Naive thymus-derived CD4-positive, alpha-beta T cell (primary cell): Measurements from ENCODE around the gene USP19. TPM values are rescaled to one million over a fixed set of nuclear protein-coding genes. Genes with fewer than 3 reads are reported as not detected.

Experiments
- ATAC-seq: fragments of 150-1000 bp; cut with Tn5 transposase; 2 replicates; pipeline ENCODE4 v1.10.0; 2021; ENCODE audit warnings: mild to moderate bottlenecking, moderate library complexity
- CTCF ChIA-PET: fragments of 350-600 bp; sonication (Branson Sonifier 250); formaldehyde crosslinking; loops from one replicate; lab custom pipeline; 2021; ENCODE audit warnings: antibody characterized with exemption; lab: Charles Lee
- POLR2A ChIA-PET: fragments of 350-600 bp; sonication (Branson Sonifier 250); formaldehyde crosslinking; loops from one replicate; lab custom pipeline; 2021; ENCODE audit warnings: antibody characterized with exemption, inconsistent platforms; lab: Charles Lee
- DNase-seq, 9 donors: peaks; one replicate each; pipeline versions ENCODE4 v3.0.0 to v3.0.0-alpha.2; 2020 to 2022; ENCODE audit warnings: mixed read lengths in 1 of 9
- H3K27ac ChIP-seq: one replicate; pipeline ENCODE4 v1.7.0; 2013; ENCODE audit warnings: mild to moderate bottlenecking, low read depth, low read length, moderate library complexity
- H3K27me3 ChIP-seq, 2 donors: one replicate each; pipeline ENCODE4 v1.7.0; 2013; ENCODE audit warnings: low read length in 2 of 2, mild to moderate bottlenecking in 2 of 2, moderate library complexity in 2 of 2; ENCODE audit not compliant: control insufficient read depth in 2 of 2, insufficient read depth in 2 of 2
- H3K36me3 ChIP-seq, 3 experiments: 1 replicate in 2 of 3; 2 replicates in 1 of 3; pipeline ENCODE4 v1.7.0; 2013; ENCODE audit warnings: low read length in 3 of 3, mild to moderate bottlenecking in 3 of 3, moderate library complexity in 1 of 3; ENCODE audit not compliant: insufficient read depth in 3 of 3, control insufficient read depth in 2 of 3
- H3K4me1 ChIP-seq, 2 donors: one replicate each; pipeline ENCODE4 v1.7.0; 2013; ENCODE audit warnings: low read length in 2 of 2, mild to moderate bottlenecking in 2 of 2, moderate library complexity in 1 of 2; ENCODE audit not compliant: control insufficient read depth in 2 of 2, insufficient read depth in 2 of 2
- H3K4me3 ChIP-seq: 2 replicates; pipeline ENCODE4 v1.7.0; 2013; ENCODE audit warnings: mild to moderate bottlenecking, low read length
- H3K9me3 ChIP-seq, 3 experiments: 1 replicate in 2 of 3; 2 replicates in 1 of 3; pipeline ENCODE4 v1.7.0; 2013; ENCODE audit warnings: low read length in 3 of 3; ENCODE audit not compliant: control insufficient read depth in 2 of 3
- H3K27ac Mint-ChIP-seq, 9 donors: one replicate each; pipeline ENCODE4 v1.8.0; 2020 to 2022; ENCODE audit warnings: mixed read lengths in 9 of 9, mild to moderate bottlenecking in 8 of 9, moderate library complexity in 5 of 9, inconsistent platforms in 2 of 9
- H3K27me3 Mint-ChIP-seq, 5 donors: one replicate each; pipeline ENCODE4 v1.8.0; 2021 to 2022; ENCODE audit warnings: mixed read lengths in 5 of 5, mild to moderate bottlenecking in 1 of 5
- H3K36me3 Mint-ChIP-seq, 5 donors: one replicate each; pipeline ENCODE4 v1.8.0; 2020 to 2022; ENCODE audit warnings: mixed read lengths in 5 of 5, mild to moderate bottlenecking in 3 of 5, inconsistent platforms in 1 of 5
- H3K4me1 Mint-ChIP-seq, 7 donors: one replicate each; pipeline ENCODE4 v1.8.0; 2020 to 2022; ENCODE audit warnings: mixed read lengths in 7 of 7, mild to moderate bottlenecking in 3 of 7, inconsistent platforms in 1 of 7
- H3K4me3 Mint-ChIP-seq, 10 donors: one replicate each; pipeline ENCODE4 v1.8.0; 2020 to 2022; ENCODE audit warnings: mild to moderate bottlenecking in 10 of 10, mixed read lengths in 10 of 10, moderate library complexity in 6 of 10, inconsistent platforms in 2 of 10
- H3K9me3 Mint-ChIP-seq, 11 donors: one replicate each; pipeline ENCODE4 v1.8.0; 2020 to 2022; ENCODE audit warnings: mixed read lengths in 11 of 11, mild to moderate bottlenecking in 4 of 11, inconsistent platforms in 1 of 11, moderate library complexity in 1 of 11
- intact Hi-C, 2 donors: fragments of 100-400 bp; cut with micrococcal nuclease; formaldehyde crosslinking; loops; one replicate each; pipeline ENCODE4 v1.15.1; 2023
- polyA plus RNA-seq, 2 donors: library from polyadenylated mRNA; unstranded; fragments of 300-500 nt; fragmentation: Illumina TruSeq; gene quantifications; one replicate each; pipeline ENCODE4 v1.2.3, GENCODE V29; 2021
- total RNA-seq, 6 experiments: library from RNA in 5 of 6; stranded (reverse) in 5 of 6; gene quantifications; 1 replicate in 5 of 6; 2 replicates in 1 of 6; pipeline ENCODE4 v1.2.3 and lab custom pipeline; 2021 to 2026

The USP19 gene
- total and polyA plus RNA-seq, 7 experiments from 2014 or later, result 29.9 to 106 (median 70.8) TPM

DNA sequence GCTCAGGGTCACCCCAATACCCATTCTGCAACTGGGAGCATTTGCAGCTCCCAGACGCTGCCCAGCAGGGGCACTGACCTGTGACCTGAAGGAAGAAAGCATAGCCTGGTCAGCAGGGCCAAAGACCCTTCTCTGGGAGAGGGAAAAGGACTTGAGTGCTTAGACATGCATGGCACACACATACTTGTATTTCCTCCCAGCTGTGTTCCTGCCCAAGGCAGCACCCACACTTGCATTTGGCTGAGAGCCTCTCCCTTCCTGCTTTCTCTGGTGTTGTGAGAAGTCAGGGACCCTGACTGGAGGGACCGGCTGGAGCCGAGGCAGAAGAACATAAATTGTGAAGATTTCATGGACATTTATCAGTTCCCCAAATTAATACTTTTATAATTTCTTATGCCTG, 19.5 kb upstream of the USP19 start:
- Histone ChIP-seq H3K36me3 (no peaks in the 10 kb centered on the region), H3K27me3 (no peaks in the 10 kb centered on the region), H3K27ac (no peak overlapping the region), H3K4me1 (no peaks in the 10 kb centered on the region), H3K9me3 (no peaks in the 10 kb centered on the region), H3K4me3 (no peak overlapping the region)
- no peak overlapping the region for H3K4me3 Mint-ChIP-seq
- POLR2A ChIA-PET, result no interaction called here
- no peak for DNase-seq
- H3K4me1 Mint-ChIP-seq, result peaks cover 0 to 13% (median 0%) of the 10 kb centered on the region in 7 donors
- ATAC-seq, result no peak
- H3K27me3 Mint-ChIP-seq, result peaks cover 0 to 8% (median 2%) of the 10 kb centered on the region in 5 donors
- H3K36me3 Mint-ChIP-seq, result peaks cover 0 to 5% (median 0%) of the 10 kb centered on the region in 5 donors
- H3K27ac Mint-ChIP-seq, result no peak overlapping the region
- CTCF ChIA-PET, result no interaction called here
- intact Hi-C loops, result no loop called here
- peaks cover 0 to 9% (median 0%) of the 10 kb centered on the region in 11 donors for H3K9me3 Mint-ChIP-seq

DNA sequence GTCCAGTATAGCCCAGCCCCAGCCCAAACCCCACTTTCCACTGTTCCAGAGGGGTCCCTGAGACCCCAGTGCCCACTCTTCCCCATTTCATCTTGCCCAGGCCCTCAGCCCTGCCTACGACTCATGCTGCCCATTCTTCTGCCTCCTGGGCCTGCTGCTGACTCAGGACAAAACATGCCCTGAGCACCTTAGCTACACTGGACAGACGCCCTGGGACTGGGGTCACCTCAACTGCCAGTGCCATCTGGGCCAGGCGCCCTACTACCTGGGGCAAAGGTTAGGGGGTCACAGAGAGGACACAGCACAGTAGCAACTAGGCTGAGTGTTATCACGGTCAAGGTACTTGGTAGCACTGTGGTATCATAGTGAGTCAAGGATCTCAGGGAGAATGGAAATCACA, 14.9 kb upstream of the USP19 start:
- H3K9me3 Mint-ChIP-seq, result peaks cover 0 to 2% (median 0%) of the 10 kb centered on the region in 11 donors
- H3K27ac ChIP-seq, result no peak overlapping the region
- no peaks in the 10 kb centered on the region for H3K9me3 ChIP-seq
- H3K27me3 Mint-ChIP-seq, result peaks cover 16 to 22% (median 20%) of the 10 kb centered on the region in 5 donors
- ATAC-seq (no peak), DNase-seq (no peak)
- peaks cover 0 to 3% (median 0%) of the 10 kb centered on the region in 5 donors for H3K36me3 Mint-ChIP-seq
- H3K4me1 ChIP-seq, result no peaks in the 10 kb centered on the region
- no peak overlapping the region for H3K27ac Mint-ChIP-seq
- no peaks in the 10 kb centered on the region for H3K36me3 ChIP-seq
- H3K27me3 ChIP-seq, result no peaks in the 10 kb centered on the region
- CTCF ChIA-PET, result no interaction called here
- no peak overlapping the region for H3K4me3 Mint-ChIP-seq
- POLR2A ChIA-PET, result no interaction called here
- H3K4me3 ChIP-seq, result no peak overlapping the region
- intact Hi-C loops, result no loop called here
- peaks cover 0 to 11% (median 0%) of the 10 kb centered on the region in 7 donors for H3K4me1 Mint-ChIP-seq

DNA sequence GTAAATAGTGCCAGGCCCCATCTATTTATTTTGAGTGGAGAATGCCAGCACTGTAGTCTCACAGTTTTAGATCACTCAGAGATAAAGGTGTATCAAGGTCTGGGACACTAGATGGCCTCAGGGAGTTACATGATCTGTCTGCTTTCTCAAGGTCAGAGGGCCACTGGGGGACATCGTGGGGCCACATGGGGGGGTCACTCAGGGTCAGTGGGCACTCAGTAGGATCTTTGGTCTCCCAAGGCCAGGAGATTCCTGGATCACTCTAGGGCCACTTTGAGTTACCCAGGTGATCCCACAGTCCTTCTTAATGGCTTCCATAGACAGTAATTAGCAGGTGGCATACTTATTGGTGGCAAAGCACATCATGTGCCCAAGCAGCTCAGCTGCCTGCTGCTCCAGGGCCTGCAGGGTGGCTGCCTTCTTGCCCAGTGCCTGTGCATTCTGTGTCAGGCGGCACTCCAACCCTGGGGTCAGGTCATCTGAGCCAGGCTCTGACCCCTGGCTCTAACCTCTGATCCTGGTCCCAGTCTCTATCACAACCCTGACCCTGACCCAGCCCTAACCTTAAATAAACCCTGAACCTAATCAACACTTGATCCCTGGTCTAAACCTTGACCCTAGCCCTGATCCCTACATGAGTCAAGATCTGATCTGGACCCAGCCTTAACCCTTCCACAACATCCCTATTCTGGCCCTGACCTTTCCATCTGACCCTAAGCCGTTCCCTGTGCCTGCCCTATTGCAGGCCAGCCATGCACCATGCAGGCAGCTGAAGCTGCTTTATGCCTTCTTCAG, 14.0 kb upstream of the USP19 start:
- H3K9me3 Mint-ChIP-seq, result peaks cover 0 to 2% (median 0%) of the 10 kb centered on the region in 11 donors
- no peak for ATAC-seq
- Histone ChIP-seq H3K9me3 (no peaks in the 10 kb centered on the region), H3K27ac (no peak overlapping the region), H3K4me3 (no peak overlapping the region), H3K4me1 (no peaks in the 10 kb centered on the region), H3K27me3 (no peaks in the 10 kb centered on the region), H3K36me3 (no peaks in the 10 kb centered on the region)
- intact Hi-C loops, result no loop called here
- H3K36me3 Mint-ChIP-seq, result peaks cover 0 to 3% (median 0%) of the 10 kb centered on the region in 5 donors
- H3K27ac Mint-ChIP-seq, result no peak overlapping the region
- DNase-seq, result no peak
- no peak overlapping the region for H3K4me3 Mint-ChIP-seq
- H3K4me1 Mint-ChIP-seq, result peaks cover 0 to 11% (median 0%) of the 10 kb centered on the region in 7 donors
- ChIA-PET CTCF (no interaction called here), POLR2A (interaction anchor here (1.5 kb wide), 1 partner anchor 27 kb away, joined by 3 read pairs; no protein-coding TSS in a partner anchor)
- H3K27me3 Mint-ChIP-seq, result peaks cover 16 to 22% (median 20%) of the 10 kb centered on the region in 5 donors

GRCh38 chr3:49133226-49133951, 12.8 kb upstream of the USP19 start:
- Histone ChIP-seq H3K4me3 (no peak overlapping the region), H3K4me1 (no peaks in the 10 kb centered on the region), H3K9me3 (no peaks in the 10 kb centered on the region), H3K27ac (no peak overlapping the region), H3K36me3 (no peaks in the 10 kb centered on the region), H3K27me3 (no peaks in the 10 kb centered on the region)
- ATAC-seq (peak; percentile 24), DNase-seq (no peak)
- Mint-ChIP-seq H3K4me1 (peaks cover 0 to 11% (median 0%) of the 10 kb centered on the region in 7 donors), H3K36me3 (peaks cover 0 to 3% (median 0%) of the 10 kb centered on the region in 5 donors), H3K4me3 (peak overlapping the region in 5 of 10 donors; percentile 16 to 37 (median 21)), H3K27ac (no peak overlapping the region), H3K27me3 (peaks cover 16 to 22% (median 20%) of the 10 kb centered on the region in 5 donors), H3K9me3 (peaks cover 0 to 2% (median 0%) of the 10 kb centered on the region in 11 donors)
- intact Hi-C loops, result no loop called here
- CTCF ChIA-PET, result interaction anchor here (0.6 kb wide), 1 partner anchor 798 kb away, joined by 3 read pairs; no protein-coding TSS in a partner anchor
- POLR2A ChIA-PET, result interaction anchor here (1.5 kb wide), 1 partner anchor 26 kb away, joined by 3 read pairs; no protein-coding TSS in a partner anchor

DNA sequence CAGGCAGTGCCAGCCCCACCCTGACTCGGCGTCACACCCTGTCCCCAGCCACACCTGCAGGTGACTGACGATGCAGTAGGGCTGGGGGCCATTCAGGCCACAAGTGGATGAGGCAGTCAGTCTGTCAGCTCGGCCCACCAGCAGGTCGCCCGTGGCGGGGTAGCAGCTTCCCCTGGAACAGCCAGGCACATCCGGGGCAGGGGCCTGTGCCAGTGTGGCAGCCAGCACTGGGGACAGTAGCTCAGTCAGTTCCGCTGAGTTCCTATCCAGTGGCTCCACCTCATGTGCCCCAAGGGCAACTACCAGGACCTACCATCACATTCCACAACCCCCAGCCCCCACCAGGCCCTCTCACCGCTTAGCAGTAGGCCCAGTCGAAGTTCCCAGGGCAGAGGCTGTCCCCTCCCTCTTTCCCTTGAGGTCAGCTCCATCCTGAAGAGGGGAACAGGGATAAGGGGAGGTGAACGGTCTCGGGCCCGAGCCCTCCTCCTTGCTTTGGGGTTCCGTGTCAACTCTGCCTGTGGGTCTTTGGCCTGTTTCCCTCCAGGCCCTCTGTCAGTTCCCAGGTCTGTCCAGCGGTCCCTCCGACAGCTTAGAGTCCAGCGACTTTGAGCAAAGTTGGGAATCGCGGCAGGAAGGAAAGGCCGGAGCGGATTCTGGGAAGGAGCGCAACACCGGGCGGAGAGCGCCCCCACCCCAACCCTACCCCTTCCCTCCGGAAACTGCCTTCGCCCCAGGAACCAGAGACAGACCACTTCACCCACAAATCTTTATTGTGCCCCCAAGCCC, 12.0 kb upstream of the USP19 start, which contains the start of gene LAMB2:
Gene LAMB2 (minus strand): TSS at position 614 of the 789 bp plus-strand sequence. CDS start 183 bp downstream, at position 431.
- H3K27me3 ChIP-seq, result no peaks in the 10 kb centered on the region
- peak within 1 kb of the TSS in 5 of 10 donors; percentile 16 to 37 (median 21) for H3K4me3 Mint-ChIP-seq
- H3K4me1 Mint-ChIP-seq, result peaks cover 0 to 11% (median 0%) of the 10 kb centered on the region in 7 donors
- H3K36me3 Mint-ChIP-seq, result peaks cover 0 to 3% (median 0%) of the 10 kb centered on the region in 5 donors
- H3K27me3 Mint-ChIP-seq, result peaks cover 16 to 22% (median 20%) of the 10 kb centered on the region in 5 donors
- intact Hi-C loops, result no loop called here
- no peaks in the 10 kb centered on the region for H3K4me1 ChIP-seq
- no peaks in the 10 kb centered on the region for H3K36me3 ChIP-seq
- H3K27ac ChIP-seq, result no peak within 1 kb of the TSS
- ATAC-seq, result peak; percentile 36
- peaks cover 0 to 2% (median 0%) of the 10 kb centered on the region in 11 donors for H3K9me3 Mint-ChIP-seq
- no peak for DNase-seq
- H3K9me3 ChIP-seq, result no peaks in the 10 kb centered on the region
- ChIA-PET POLR2A (interaction anchor here (1.2 kb wide), 1 partner anchor 11 kb away, joined by 5 read pairs; no protein-coding TSS in a partner anchor), CTCF (interaction anchor here (0.6 kb wide), 1 partner anchor 798 kb away, joined by 3 read pairs; no protein-coding TSS in a partner anchor)
- H3K27ac Mint-ChIP-seq, result peak within 1 kb of the TSS in 1 of 9 donors; percentile 25
- no peak within 1 kb of the TSS for H3K4me3 ChIP-seq

GRCh38 chr3:49132073-49132436, 11.4 kb upstream of the USP19 start:
- ChIA-PET CTCF (no interaction called here), POLR2A (interaction anchor here (1.2 kb wide), 1 partner anchor 11 kb away, joined by 5 read pairs; no protein-coding TSS in a partner anchor)
- DNase-seq (no peak), ATAC-seq (no peak)
- H3K27me3 ChIP-seq, result no peaks in the 10 kb centered on the region
- no peak overlapping the region for H3K4me3 ChIP-seq
- H3K36me3 ChIP-seq, result no peaks in the 10 kb centered on the region
- H3K36me3 Mint-ChIP-seq, result peaks cover 0 to 3% (median 0%) of the 10 kb centered on the region in 5 donors
- H3K4me1 Mint-ChIP-seq, result peaks cover 0 to 11% (median 0%) of the 10 kb centered on the region in 7 donors
- H3K27me3 Mint-ChIP-seq, result peaks cover 16 to 22% (median 17%) of the 10 kb centered on the region in 5 donors
- no peak overlapping the region for H3K4me3 Mint-ChIP-seq
- H3K4me1 ChIP-seq, result no peaks in the 10 kb centered on the region
- peaks cover 0 to 2% (median 0%) of the 10 kb centered on the region in 11 donors for H3K9me3 Mint-ChIP-seq
- intact Hi-C loops, result no loop called here
- no peak overlapping the region for H3K27ac ChIP-seq
- H3K27ac Mint-ChIP-seq, result peak overlapping the region in 1 of 9 donors; percentile 25
- no peaks in the 10 kb centered on the region for H3K9me3 ChIP-seq
